HG03457 (cell line): ENCODE data around the gene PPM1F.

ENCODE experiments used
- ATAC-seq: cut with Tn5 transposase; IDR thresholded peaks from one replicate; pipeline ENCODE4 v1.9.1; 2021; ENCODE audit warnings: moderate number of reproducible peaks; ENCODE audit not compliant: unreplicated experiment

PPM1F gene

DNA sequence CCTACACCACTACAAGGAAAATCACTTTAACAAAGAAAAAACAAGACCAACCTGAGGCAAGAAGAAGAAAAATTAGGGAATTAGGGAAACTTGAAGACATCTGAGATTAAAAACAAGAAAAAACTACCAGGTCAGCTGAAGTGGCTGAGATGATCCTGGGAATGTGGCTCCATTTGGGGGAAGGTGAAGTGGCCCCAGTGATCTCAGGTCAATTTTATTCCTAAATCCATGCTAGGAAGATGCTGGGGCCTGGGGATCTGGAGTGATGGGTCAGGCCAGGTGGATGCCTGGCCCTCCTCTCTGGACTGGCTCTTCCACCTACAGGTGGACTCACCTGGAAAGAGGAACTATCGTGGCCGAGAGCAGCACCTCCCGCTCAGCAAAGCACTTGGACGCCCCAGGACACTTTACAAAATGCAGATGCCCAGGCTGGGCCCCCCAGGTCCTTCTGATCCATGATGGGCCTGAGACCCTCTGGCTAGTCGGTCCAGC, 23.3 kb upstream of the PPM1F start:
- no peak for ATAC-seq

DNA sequence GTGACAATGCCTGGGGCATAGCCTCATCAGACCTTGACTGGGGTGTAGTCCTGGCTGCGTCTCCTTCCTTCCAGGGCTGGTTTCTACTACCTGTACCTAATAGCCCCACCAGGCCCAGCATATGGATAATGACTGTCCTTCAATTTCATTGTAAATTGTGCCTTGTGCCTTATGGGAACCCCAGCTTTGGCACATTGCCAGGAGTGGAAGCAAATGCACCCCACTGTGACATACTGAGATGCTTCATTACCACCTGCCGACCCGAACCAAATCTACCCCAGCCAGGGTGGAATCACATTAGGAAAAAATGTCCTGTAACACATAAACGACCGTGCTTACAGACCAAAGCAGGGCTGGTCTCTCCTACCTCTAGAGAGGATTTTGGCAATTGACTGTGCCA, 22.6 kb upstream of the PPM1F start:
- ATAC-seq = no peak

DNA sequence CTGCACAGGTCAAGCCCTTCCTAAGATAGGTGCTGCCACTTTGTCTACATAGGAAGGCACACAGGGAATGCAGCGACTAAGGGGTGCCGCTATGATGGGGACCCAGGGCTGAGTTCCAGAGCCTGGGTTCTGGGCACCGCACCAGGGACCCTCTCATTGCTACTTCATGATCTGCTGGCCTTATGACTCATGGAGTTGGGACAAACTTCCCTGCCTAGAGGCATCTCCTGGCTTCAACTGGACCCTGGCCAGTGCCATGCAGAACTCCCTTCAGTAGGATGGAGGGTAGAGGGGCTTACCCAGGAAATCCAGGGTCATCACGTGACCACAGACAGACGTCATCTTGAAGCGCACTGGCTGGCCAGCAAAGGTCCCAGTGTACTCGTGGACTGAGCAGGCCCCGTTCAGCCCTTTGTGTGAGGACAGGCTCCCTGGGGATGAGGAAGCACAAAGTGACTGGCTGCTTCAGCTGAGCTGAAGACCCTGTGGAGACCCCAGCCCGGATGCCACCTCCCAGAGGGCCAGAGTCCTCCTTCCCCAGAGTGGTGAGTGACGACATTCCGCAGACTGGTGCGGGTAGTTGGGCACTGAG, 21.5 kb upstream of the PPM1F start:
- no peak for ATAC-seq

DNA sequence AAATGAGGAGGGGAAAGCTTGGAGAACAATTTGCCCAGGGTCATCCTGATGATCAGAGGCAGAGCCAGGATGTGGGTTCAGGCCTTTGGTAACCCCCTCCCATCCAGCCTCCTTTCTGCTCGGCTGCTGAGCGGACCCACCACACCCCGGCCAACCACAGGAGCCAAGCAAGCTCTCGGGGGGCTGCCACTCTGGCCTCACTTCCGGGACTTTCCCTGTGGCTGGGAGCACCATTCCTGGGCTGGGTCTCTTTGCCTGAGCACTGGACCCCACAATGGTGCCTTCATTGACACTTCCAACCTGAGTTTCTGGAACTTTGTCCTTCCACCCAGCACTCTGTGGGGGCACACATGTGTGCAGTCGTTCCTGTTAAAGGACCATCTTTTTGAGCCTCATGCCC, 20.2 kb upstream of the PPM1F start:
- no peak for ATAC-seq

DNA sequence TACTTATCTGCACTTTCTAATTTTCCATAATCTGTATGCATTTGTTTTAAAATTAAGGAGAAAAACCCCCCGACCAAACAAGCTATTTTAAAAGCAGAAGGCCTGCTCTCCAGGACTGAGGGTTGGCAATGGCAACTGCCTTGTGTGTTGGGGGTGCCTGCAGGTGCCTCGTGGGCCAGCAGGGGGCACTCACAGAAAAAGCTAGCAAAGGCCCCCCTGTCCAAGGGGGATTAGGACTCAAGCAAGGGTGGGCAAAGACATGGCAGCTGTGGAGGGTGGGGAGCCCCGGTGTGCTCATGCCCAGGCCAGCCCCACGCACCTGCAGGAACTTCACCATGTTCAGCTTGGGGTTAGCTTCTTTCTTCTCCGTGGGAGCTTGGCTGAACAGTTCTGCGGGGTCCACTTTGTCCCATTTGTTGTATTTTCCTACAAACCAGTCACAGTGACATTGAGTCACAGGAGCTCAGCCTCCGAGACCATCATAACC, 19.7 kb upstream of the PPM1F start:
- no peak for ATAC-seq

- ATAC-seq = no peak
Observed at GRCh38 chr22:21971858-21972275, 19.2 kb upstream of the PPM1F start.

- ATAC-seq = no peak
Observed at GRCh38 chr22:21970800-21971617, 18.4 kb upstream of the PPM1F start.

DNA sequence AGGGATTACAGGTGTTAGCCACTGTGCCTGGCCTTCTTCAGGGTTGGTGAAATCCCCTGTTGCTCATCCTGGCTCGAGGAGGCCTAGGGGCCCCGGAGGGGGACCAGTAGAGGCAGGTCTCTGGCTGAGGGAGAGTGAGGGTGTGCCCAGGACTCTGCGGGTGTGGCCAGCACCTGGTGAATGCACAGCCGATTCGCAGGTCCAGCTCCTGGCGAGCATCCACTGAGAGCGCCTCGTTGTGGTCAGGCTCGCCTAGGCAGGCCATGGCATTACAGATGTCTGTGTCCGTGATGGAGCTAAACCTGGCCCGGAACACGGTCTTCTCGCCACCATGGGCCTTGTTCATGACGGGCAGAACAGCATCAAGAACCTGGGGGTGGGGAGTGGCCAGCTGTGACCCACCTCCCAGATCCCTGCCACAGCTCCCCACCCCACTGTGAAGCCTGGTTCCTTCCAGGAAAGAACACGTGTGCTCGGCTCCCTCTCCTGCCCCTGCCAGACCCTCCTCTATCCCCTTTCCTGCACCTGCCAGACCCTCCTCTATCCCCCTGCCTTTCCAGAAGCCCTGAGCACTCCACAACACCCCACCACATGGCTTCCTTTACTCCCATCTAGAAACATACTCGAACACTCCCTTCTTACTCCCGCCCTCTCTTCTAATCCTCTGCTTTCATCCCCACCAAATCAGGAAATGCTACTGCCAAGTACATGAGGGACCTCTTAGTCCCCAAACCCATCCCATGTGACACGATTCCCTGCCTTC, 17.6 kb upstream of the PPM1F start:
- no peak for ATAC-seq

DNA sequence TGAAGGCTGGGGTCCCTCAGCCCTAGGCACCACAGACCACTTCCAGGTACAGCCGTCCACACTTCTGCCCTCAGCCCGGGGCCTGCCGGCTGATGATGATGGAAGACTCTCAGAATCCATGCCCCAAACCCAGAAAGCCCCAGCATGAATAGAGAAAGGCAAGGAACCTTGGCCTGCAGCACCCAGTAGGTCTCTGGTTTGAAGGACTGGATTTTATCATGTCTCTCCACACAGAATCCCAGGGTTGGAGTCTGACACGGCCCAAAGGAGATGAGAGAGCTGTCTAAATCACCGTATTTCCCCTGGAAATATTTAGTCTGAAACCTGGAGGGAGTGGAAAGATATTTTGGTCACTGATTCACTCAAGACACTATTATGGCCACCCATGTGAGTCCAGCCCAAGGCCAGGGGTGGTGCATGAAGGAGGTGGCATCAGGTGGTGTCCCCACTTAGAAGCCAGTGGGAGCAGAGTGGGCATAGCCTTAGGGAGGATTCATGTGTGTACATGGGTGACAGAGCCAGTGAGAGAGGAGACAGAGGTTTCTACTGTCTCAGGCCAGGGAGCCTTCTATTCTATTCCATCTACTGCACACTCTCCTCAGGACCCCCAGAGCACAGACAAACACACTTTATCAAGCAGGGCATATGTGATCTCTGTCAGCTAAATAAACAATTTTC, 15.9 kb upstream of the PPM1F start:
- no peak for ATAC-seq

GRCh38 chr22:21967693-21968271, 15.1 kb upstream of the PPM1F start:
- no peak for ATAC-seq

DNA sequence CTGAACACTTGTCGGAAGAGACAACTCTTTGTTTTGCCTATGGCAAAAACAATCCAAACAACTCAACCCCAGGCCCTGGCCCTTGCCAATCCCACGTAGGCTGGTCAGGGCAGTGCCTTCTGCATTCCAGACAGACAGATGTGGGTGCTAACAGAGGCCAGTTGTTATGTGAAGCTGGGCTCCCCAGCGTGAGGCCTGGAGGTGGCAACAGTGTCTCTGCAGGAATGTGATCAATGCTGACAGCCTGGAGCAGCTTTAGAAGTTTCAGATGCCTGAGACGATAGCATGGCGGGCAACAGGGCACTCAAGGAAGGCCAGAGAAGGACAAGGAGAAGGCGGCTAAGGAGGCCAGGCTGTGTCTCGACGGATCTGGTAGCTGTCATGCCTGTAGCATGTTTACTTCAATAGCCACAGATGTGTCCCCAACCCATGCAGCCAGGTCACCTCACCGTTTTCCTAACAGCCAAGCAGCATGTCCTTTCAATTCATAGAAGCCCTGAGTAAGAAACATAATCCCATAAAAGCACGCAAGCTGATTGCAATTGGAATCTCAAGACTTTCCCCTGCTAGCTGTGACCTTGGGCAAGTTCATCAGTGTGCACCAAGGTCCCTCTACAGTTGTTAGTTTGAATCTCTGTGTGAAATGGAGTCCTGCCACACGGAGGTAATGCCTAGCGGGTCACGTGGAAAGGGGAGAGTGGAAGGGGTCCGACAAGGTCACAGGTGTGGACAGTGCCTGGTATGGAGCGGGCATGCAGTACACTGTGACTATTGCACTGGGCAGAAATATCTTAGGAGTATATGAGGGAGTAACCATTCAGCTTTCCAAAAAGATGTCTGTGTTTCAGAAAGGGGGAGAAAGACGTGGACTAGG, 14.2 kb upstream of the PPM1F start:
- no peak for ATAC-seq

- ATAC-seq = no peak
Observed at GRCh38 chr22:21965762-21966288, 13.2 kb upstream of the PPM1F start.

DNA sequence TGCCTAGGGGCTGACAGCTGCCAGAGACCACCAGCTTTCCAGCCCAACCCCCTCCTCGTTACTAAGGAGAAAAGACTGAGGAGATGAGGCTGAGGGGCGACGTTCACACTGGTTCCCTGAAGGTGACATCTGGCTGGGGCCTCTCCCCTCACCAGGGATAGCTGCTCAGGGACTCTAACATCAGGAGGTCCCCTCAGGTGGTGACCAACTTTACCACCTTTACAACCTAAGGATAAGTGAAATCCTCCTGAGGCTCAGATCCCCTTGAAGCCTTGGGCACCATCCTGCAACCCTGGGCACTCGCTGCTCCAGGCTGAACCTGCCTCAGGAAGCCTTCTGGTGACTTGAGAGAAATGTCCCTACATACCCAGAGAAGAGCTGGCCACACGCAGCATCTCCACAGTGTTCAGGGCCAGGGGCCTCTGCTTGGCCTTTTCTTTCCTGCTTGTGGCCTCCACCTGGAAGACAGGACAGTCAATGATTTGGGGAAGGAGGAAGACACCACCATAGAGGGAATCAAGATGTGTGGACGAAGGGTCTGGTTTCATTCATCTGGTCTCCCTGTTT, 12.4 kb upstream of the PPM1F start:
- ATAC-seq = no peak

- no peak for ATAC-seq
Observed at GRCh38 chr22:21964234-21964633, 11.6 kb upstream of the PPM1F start.

- ATAC-seq = no peak
Observed at GRCh38 chr22:21963790-21964211, 11.2 kb upstream of the PPM1F start.

DNA sequence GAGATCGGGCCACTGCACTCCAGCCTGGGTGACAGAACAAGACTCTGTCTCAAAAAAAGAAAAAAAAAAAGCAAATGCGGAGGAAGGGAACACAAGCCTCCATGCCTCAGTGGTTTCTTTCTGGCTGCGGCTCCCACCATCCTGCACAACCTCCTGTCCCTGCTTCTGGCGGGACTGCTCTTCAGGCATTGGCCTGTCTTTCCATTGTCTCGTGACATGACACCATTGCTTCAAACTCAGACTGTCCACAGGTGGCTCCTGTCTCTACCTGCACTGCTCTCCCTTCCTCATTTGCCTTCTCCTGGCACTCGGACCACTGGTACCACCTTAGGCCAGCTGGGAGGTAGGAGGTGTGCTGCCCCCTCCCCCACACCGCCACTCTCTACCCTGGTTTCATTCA, 10.6 kb upstream of the PPM1F start:
- no peak for ATAC-seq

GRCh38 chr22:21962655-21962949, 10.0 kb upstream of the PPM1F start:
- no peak for ATAC-seq

DNA sequence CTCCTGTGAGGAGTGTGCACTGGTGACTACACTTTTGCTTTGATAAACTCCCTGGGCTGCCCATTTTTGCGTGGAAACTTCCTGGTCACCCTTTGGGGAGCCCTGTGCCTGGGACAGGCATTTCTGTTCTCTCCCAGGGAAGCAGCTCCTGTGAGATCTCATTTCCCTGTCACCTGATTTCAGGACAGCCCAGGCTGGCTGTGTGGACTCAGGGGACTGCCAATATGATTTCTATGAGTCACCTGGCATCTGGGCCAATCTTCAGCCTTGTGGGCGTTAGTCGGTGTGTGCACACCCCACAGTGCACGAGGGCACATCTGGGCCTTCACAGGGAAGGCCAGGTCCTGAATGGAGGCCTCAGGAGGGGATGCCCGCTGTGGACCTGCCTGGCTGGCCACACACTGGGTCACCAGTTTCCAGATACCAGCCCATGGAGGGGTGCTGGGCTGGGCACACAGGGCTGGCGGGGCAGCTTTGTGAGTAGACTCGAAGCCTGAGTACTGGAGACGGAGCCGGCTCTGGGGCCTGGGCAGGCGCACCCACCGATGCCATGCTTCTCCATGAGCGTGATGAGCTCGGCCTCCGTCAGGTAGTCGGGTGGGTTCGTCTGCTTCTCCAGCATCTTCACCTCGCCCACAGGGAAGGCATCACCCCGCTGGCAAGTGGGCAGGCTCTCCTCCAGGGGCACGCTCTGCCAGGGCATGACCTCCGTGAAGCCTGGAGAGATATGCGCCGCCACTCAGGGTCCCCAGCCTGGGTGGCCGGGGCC, 9.4 kb upstream of the PPM1F start:
- no peak for ATAC-seq
